ENCODE data around the gene CTAGE1.

The CTAGE1 gene

DNA sequence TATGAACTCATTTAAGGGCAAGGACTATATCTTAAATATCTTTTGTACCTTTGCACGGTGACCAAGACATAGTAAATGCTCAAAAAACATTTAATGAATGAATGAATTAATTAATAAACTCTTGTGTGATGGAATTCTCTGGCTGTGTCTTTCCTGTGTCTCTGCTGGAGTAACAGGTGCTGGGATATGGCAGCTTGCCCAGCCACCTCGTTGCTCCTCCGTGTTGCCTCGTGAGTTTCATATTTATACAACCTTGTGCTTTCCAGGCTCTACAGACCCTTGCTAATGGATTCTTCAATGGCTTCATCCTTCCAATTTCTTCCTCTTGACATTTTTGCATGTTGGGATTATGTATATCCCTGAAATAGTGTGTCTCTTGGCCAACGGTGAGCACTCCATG is 30.4 kb downstream of the CTAGE1 start:
- DNase-seq = no peak

DNA sequence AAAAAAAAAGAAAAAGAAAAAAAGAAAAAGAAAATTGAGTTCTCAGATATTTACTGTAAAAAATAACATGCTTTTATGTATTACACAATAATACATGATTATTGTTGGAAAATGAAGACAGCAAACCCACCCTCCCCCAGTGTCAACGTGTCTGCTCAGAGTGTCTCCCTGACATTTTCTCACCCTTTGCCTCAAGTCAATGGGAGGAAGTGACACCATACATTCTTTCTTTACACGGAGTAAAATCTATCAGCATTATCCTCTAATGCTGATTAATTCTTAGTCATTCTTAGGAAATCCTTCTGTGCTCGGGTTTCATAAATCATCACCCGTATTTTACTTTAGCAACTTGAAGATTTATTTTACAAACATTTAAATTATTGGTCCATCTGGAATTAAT is 32.0 kb downstream of the CTAGE1 start:
- no peak for DNase-seq

DNA sequence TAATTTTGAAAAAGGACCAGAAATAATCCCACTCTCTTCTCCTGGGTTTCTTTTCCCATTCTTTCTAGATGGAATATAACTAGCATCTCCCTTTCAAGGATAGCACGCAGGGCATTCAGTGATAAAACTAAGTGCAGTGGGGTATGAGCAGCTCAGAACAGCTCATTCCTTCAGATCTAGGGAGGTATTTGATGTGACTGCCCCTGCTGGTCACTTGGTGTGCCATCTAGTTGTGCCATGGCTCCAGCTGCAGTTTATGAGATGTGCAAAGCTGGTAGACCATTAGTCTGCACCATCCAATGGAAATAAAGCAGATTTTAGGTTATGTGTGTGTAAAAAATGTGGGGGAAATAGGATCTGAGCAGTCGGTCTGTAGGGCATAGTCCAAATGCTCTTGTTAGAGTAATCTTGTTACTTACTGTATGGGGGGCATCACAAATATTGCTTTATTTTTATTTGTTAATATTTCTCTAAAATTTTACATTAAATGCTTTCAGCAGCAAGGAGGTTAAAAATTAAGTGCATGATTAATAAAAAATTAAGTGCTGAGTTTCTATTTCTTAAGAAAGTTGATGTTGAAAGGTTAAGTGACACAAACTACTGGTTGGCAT is 38.9 kb downstream of the CTAGE1 start:
- DNase-seq = no peak

DNA sequence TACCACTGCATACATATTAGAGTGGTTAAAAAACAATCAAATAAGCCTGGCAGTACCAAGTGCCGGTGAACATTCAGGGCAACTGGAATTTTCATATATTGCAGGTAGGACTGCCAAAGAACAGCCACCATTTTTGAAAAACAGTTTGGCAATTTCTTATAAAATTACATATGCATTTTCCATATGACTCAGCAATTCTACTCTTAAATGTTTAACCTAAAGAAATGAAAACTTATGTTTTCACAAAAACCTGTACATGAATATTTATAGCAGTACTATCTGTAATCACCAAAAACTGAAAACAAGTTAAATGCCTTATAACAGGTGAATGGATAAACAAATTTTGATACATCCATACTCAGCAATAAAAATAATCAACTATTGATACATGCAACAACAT is 39.9 kb downstream of the CTAGE1 start:
- DNase-seq = no peak

DNA sequence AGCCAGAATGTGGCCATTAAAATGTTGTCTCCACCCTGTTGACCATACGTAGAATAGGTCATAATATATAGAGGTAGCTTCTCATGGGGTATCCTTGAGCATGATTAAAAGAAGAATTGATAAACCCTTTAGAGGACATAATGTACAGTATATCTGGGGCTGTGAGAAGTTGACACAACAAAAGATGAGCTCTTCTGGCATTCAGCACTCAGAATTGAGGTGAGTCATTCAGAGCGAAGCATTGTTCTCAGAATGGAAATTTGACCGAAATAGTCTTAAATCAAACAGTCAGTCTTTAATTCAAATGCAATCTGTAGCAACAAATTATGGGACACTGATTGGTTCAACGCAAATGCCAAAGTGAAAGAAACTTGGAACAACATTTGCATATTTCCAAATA is 47.3 kb downstream of the CTAGE1 start:
- no peak for DNase-seq

DNA sequence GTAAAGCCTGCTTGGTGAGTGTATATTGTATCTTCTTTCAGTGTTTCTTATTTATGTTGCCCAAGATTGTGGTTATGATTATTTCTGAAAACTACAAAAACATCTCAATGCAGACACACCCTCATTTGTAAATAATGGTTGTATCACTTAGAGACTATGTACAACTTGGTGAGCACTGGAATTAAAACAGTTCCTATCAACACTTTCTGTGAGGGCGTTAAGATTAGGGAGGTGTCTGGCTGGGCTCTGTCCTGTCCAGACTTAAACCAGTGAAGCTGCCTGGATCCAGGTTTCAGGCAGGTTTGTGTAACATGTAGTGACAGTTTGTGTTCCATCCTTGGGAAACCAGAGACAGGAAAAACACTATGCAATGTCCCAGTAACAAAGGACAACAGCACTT is 49.7 kb downstream of the CTAGE1 start:
- DNase-seq = no peak

DNA sequence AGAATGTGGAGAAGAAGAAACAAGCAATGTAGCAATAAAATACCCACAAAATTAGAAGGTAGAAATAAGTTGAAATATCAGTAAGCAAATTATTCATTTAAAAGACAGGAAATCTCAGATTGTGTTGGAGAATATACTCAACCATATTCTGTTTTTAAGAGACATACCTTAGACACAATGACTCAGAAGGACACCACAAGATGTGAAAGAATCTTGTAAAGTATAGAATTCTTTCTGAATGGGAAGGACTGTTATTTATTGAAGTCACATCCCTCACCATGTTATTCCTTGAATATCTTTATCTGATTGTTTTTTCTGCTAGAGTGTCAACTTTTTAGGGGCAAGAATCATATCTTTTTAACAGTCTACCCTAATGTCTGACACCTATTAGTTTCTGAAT is 50.4 kb downstream of the CTAGE1 start:
- DNase-seq = no peak

DNA sequence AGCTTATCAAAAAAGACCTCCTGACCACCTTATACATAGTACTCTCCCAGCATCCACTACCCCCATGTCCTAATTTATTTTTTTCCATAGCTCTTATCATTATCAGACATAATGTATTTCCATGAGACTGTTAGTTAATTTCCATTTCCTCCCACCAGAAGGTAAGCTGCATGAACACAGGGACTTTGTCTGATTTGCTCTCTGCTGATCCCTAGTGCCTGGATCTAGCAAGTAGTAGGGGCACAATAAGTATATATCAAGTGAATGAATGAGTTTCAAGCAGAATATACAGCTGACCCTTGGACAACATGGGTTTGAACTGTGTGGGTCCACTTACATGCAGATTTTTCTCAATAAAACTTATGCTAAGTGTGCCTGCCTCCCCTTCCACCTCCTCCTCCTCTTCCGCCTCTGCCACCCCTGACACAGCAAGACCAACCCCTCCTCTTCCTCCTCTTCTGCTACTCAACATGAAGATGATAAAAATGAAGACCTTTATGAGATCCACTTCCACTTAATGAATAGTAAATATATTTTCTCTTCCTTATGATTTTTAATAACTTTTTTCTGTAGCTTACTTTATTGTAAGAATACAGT is 53.8 kb downstream of the CTAGE1 start:
- DNase-seq = no peak
